A673 (cell line): ENCODE results near the gene RRP1.

Source experiments
- EZH2 ChIP-seq: fragments of 200-600 bp; sonication (generic); IDR thresholded peaks from 2 replicates; pipeline ENCODE4 v1.6.1; 2017; ENCODE audit warnings: borderline replicate concordance, low read depth, mild to moderate bottlenecking, mixed read lengths, antibody characterized with exemption, low read length; ENCODE audit not compliant: poor library complexity, severe bottlenecking
- TF ChIP-seq, protein P1 (sequence below): fragments of 300-800, 200-600 bp; sonication (generic); conservative IDR thresholded peaks from 2 replicates; pipeline ENCODE4 v1.5.1; 2017; ENCODE audit warnings: low read depth, mild to moderate bottlenecking, antibody characterized with exemption, low read length, moderate library complexity, mixed read lengths

DNA sequence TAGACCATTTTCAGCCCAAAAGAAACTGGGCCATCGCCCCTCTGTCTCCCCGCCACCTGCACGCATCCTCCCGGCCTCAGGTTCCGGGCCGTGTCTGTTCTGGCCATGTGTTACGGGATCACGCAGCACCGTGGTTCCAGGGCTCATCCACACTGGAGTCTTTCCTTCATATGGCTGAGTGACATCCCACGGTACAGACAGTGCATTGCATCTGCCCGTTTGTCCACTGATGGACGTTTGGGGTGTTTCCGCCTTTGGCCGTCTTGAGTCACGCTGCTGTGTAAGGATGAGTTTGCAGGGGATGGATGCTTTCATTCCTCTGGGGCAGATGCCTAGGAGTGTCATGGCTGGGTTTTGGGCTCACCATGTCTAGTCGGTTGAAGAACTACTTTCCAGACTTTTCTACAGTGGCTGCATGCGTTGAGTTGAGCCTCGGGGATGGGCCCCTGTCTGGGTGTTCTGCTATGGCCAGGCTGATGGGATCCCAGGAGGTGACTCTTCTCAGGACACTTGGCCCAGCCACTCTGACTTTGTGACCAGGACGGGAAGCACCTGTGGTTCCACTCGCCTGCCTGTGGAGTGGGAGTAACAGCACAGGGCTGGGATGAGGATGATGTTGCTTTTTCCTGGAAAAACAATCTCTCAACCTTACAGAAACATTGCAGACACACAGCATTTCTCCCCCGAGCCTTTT, 16.8 kb downstream of the RRP1 start:
- TF ChIP-seq, protein P1, sequence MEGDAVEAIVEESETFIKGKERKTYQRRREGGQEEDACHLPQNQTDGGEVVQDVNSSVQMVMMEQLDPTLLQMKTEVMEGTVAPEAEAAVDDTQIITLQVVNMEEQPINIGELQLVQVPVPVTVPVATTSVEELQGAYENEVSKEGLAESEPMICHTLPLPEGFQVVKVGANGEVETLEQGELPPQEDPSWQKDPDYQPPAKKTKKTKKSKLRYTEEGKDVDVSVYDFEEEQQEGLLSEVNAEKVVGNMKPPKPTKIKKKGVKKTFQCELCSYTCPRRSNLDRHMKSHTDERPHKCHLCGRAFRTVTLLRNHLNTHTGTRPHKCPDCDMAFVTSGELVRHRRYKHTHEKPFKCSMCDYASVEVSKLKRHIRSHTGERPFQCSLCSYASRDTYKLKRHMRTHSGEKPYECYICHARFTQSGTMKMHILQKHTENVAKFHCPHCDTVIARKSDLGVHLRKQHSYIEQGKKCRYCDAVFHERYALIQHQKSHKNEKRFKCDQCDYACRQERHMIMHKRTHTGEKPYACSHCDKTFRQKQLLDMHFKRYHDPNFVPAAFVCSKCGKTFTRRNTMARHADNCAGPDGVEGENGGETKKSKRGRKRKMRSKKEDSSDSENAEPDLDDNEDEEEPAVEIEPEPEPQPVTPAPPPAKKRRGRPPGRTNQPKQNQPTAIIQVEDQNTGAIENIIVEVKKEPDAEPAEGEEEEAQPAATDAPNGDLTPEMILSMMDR: no peak
- TF ChIP-seq EZH2: no peak
